ENCODE data around the gene SGPP2.

GRCh38 chr2:222420508-222420907 lies 3.8 kb upstream of the SGPP2 start:
- TF ChIP-seq EZH2phosphoT487 (IDR thresholded peaks at IDR 0.05) (no peak), EZH2 (IDR thresholded peaks at IDR 0.05) (no peak), CTCF (IDR thresholded peaks at IDR 0.05) (no peak)
